Urothelium cell line (cell line): ENCODE results near the gene F8.
"Not testable (repeated sequence)": the region's sequence is repeated elsewhere in the genome, so short reads cannot be mapped to it uniquely, and the experiment has no call there.

Experiments
- DNase-seq: peaks from one replicate; pipeline ENCODE4 v3.0.0; 2011; ENCODE audit warnings: low spot score, mixed read lengths
- FAIRE-seq: peaks from 2 replicates; lab custom pipeline; 2011; peaks lifted over from hg19 to GRCh38; lab: Jason Lieb, UNC

Gene F8

GRCh38 chrX:154988719-154989118 is 33.8 kb downstream of the F8 start:
- FAIRE-seq (no peak), DNase-seq (no peak)

GRCh38 chrX:154987940-154988339 is 34.6 kb downstream of the F8 start:
- FAIRE-seq = no peak
- DNase-seq = no peak

- DNase-seq (no peak), FAIRE-seq (no peak)
Measured at GRCh38 chrX:154986826-154987575, 35.5 kb downstream of the F8 start.

- DNase-seq (no peak), FAIRE-seq (no peak)
Measured at GRCh38 chrX:154981116-154981411, 41.5 kb downstream of the F8 start.

GRCh38 chrX:154980330-154981115 is 42.0 kb downstream of the F8 start:
- peak; percentile 54 for DNase-seq
- FAIRE-seq = no peak

GRCh38 chrX:154979629-154980028 is 42.9 kb downstream of the F8 start:
- FAIRE-seq (no peak), DNase-seq (no peak)

GRCh38 chrX:154968353-154968752 is 54.2 kb downstream of the F8 start:
- FAIRE-seq (no peak), DNase-seq (no peak)

- FAIRE-seq (no peak), DNase-seq (peak; percentile 16)
Measured at GRCh38 chrX:154967603-154968002, 54.9 kb downstream of the F8 start.

- no peak for DNase-seq
- FAIRE-seq = no peak
Measured at GRCh38 chrX:154961947-154962346, 60.6 kb downstream of the F8 start.

GRCh38 chrX:154955799-154956198 is 66.7 kb downstream of the F8 start:
- not testable (repeated sequence) for DNase-seq, FAIRE-seq

- not testable (repeated sequence) for DNase-seq, FAIRE-seq
Measured at GRCh38 chrX:154939265-154939664, 83.3 kb downstream of the F8 start.

- DNase-seq, FAIRE-seq: not testable (repeated sequence)
Measured at GRCh38 chrX:154924771-154925170, 97.8 kb downstream of the F8 start.

- DNase-seq (peak; percentile 61), FAIRE-seq (no peak)
Measured at GRCh38 chrX:154918060-154918483, 104.5 kb downstream of the F8 start.

- no peak for FAIRE-seq
- DNase-seq = no peak
Measured at GRCh38 chrX:154914052-154914451, 108.5 kb downstream of the F8 start.

GRCh38 chrX:154910528-154910927 is 112.0 kb downstream of the F8 start:
- not testable (repeated sequence) for FAIRE-seq, DNase-seq

GRCh38 chrX:154910048-154910447 is 112.5 kb downstream of the F8 start:
- not testable (repeated sequence) for FAIRE-seq, DNase-seq

GRCh38 chrX:154908821-154909220 is 113.7 kb downstream of the F8 start:
- DNase-seq (no peak), FAIRE-seq (no peak)

- DNase-seq (no peak), FAIRE-seq (no peak)
Measured at GRCh38 chrX:154902408-154902807, 120.1 kb downstream of the F8 start.

- FAIRE-seq (no peak), DNase-seq (no peak)
Measured at GRCh38 chrX:154900323-154900722, 122.2 kb downstream of the F8 start.

- DNase-seq = no peak
- no peak for FAIRE-seq
Measured at GRCh38 chrX:154892296-154892695, 130.2 kb downstream of the F8 start.

GRCh38 chrX:154890990-154891639 is 131.4 kb downstream of the F8 start:
- FAIRE-seq = no peak
- DNase-seq = no peak

GRCh38 chrX:154886789-154887221 is 135.7 kb downstream of the F8 start:
- DNase-seq, FAIRE-seq: not testable (repeated sequence)
